ENCODE data around the gene STX18.
"Not testable (repeated sequence)": the region's sequence is repeated elsewhere in the genome, so short reads cannot be mapped to it uniquely, and the experiment has no call there.

STX18 gene

GRCh38 chr4:4554234-4554633, 12.4 kb upstream of the STX18 start:
- DNase-seq: no peak

- not testable (repeated sequence) for DNase-seq
These were observed 10.2 kb upstream of the STX18 start for GRCh38 chr4:4552042-4552441.

GRCh38 chr4:4550161-4550560, 8.3 kb upstream of the STX18 start:
- DNase-seq: not testable (repeated sequence)

GRCh38 chr4:4549534-4549933, 7.7 kb upstream of the STX18 start:
- DNase-seq: no peak

GRCh38 chr4:4542774-4543485, 1.1 kb upstream of the STX18 start:
- DNase-seq: no peak

- DNase-seq: peak; percentile 20
These were observed 712 bp downstream of the STX18 start for GRCh38 chr4:4541040-4541631.

- no peak for DNase-seq
These were observed 2.4 kb downstream of the STX18 start for GRCh38 chr4:4539481-4539880.

GRCh38 chr4:4535590-4535989, 6.3 kb downstream of the STX18 start:
- DNase-seq: no peak

GRCh38 chr4:4534515-4535145, 7.2 kb downstream of the STX18 start:
- DNase-seq: no peak

GRCh38 chr4:4533461-4534169, 8.2 kb downstream of the STX18 start:
- DNase-seq: no peak

- no peak for DNase-seq
These were observed 9.3 kb downstream of the STX18 start for GRCh38 chr4:4532371-4533154.

GRCh38 chr4:4529392-4529791, 12.5 kb downstream of the STX18 start:
- no peak for DNase-seq

- DNase-seq: no peak
These were observed 15.4 kb downstream of the STX18 start for GRCh38 chr4:4526401-4526800.

- peak; percentile 50 for DNase-seq
These were observed 17.5 kb downstream of the STX18 start for GRCh38 chr4:4524364-4524763.

GRCh38 chr4:4521731-4522130, 20.1 kb downstream of the STX18 start:
- no peak for DNase-seq

- no peak for DNase-seq
These were observed 20.7 kb downstream of the STX18 start for GRCh38 chr4:4521136-4521535.

- DNase-seq: no peak
These were observed 22.5 kb downstream of the STX18 start for GRCh38 chr4:4519297-4519894.

GRCh38 chr4:4518747-4519146, 23.1 kb downstream of the STX18 start:
- no peak for DNase-seq

- no peak for DNase-seq
These were observed 27.1 kb downstream of the STX18 start for GRCh38 chr4:4514786-4515185.

- no peak for DNase-seq
These were observed 29.6 kb downstream of the STX18 start for GRCh38 chr4:4512282-4512681.

- DNase-seq: not testable (repeated sequence)
These were observed 31.2 kb downstream of the STX18 start for GRCh38 chr4:4510641-4511040.

- no peak for DNase-seq
These were observed 32.3 kb downstream of the STX18 start for GRCh38 chr4:4509521-4509920.
